Spleen (tissue), 7 donors: ENCODE measurements around the gene RIMKLA.

Source experiments
- POLR2A ChIP-seq, 3 donors: fragments of 450-650 bp; IDR thresholded peaks; one replicate each; pipeline ENCODE4 v1.5.1; 2017; ENCODE audit warnings: antibody characterized with exemption in 3 of 3, mild to moderate bottlenecking in 1 of 3
- POLR2AphosphoS5 ChIP-seq, 3 donors: sonication (generic); formaldehyde crosslinking; IDR thresholded peaks; one replicate each; pipeline ENCODE4 v1.5.1; 2017; ENCODE audit warnings: antibody characterized with exemption in 3 of 3
- TF ChIP-seq, protein P1 (sequence below), 11 experiments: fragments of 200-600 bp in 7 of 11; fragments of 450-650 bp in 4 of 11; sonication (generic) in 4 of 11; IDR thresholded peaks in 8 of 11; conservative IDR thresholded peaks in 3 of 11; 1 replicate in 7 of 11; 2 replicates in 4 of 11; pipeline versions ENCODE4 v1.4.0 to v1.8.0; 2016 to 2021; ENCODE audit warnings: antibody characterized with exemption in 11 of 11, inconsistent platforms in 4 of 11, mild to moderate bottlenecking in 1 of 11
- donor health status: DM: no; HTN: no; CAD: no; lungs with moderate emphysema.
- donor health status: DM: no; HTN: no; CAD: no.
- donor health status: DM: no; HTN: no; CAD: no.

DNA sequence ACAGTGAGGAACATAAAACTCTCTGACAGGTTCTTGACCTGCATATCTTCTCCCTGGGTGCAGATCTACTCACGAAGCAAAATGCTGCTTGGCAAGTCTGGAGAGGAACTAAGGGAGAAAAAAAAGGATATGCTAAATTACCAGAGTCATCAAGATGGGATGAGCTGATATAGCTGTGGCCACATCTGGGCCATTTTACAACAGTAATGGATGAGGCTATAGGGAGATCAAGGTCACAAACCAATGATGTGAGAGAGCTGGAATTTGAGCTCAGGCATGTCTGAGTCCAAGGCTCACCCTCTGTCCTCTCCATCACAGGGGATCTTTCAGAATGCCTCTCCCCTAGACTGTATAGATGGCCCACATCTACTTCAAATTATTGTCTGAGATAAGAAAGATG lies 49.0 kb downstream of the RIMKLA start:
- TF ChIP-seq, protein P1, sequence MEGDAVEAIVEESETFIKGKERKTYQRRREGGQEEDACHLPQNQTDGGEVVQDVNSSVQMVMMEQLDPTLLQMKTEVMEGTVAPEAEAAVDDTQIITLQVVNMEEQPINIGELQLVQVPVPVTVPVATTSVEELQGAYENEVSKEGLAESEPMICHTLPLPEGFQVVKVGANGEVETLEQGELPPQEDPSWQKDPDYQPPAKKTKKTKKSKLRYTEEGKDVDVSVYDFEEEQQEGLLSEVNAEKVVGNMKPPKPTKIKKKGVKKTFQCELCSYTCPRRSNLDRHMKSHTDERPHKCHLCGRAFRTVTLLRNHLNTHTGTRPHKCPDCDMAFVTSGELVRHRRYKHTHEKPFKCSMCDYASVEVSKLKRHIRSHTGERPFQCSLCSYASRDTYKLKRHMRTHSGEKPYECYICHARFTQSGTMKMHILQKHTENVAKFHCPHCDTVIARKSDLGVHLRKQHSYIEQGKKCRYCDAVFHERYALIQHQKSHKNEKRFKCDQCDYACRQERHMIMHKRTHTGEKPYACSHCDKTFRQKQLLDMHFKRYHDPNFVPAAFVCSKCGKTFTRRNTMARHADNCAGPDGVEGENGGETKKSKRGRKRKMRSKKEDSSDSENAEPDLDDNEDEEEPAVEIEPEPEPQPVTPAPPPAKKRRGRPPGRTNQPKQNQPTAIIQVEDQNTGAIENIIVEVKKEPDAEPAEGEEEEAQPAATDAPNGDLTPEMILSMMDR (IDR thresholded peaks at IDR 0.05 in 8 of 11, conservative IDR thresholded peaks at IDR 0.05 in 3 of 11), result no peak
- TF ChIP-seq POLR2AphosphoS5 (IDR thresholded peaks at IDR 0.05), result no peak
- no peak for TF ChIP-seq POLR2A (IDR thresholded peaks at IDR 0.05)
